C4-2B (cell line): ENCODE results near the gene ATP1A1.

Experiments
- ZFX ChIP-seq: fragments of 450-650 bp; IDR thresholded peaks from 2 replicates; pipeline ENCODE4 v1.6.1; 2017
- TF ChIP-seq, protein P1 (sequence below): fragments of 450-650 bp; conservative IDR thresholded peaks from 2 replicates; pipeline ENCODE4 v1.5.1; 2017; ENCODE audit warnings: mild to moderate bottlenecking

DNA sequence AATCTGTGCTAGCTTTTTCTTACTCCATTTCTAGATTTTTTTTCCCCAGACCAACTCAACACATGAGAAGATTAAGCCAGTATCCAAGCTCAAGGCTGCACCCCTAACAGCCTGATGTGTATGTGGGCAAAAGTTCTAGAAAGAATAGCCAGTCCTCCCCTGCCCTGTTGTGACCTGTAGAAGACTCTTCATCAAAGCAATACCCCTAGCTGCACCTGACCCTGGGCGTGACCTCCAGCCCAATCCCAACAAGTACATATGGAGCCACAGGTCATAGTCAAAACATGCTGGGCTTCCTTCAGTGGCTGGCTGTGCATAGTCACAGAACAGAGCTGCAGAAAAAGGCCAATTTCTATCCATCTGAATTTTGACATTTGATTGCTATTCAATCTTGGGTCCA, 72.5 kb downstream of the ATP1A1 start:
- TF ChIP-seq, protein P1, sequence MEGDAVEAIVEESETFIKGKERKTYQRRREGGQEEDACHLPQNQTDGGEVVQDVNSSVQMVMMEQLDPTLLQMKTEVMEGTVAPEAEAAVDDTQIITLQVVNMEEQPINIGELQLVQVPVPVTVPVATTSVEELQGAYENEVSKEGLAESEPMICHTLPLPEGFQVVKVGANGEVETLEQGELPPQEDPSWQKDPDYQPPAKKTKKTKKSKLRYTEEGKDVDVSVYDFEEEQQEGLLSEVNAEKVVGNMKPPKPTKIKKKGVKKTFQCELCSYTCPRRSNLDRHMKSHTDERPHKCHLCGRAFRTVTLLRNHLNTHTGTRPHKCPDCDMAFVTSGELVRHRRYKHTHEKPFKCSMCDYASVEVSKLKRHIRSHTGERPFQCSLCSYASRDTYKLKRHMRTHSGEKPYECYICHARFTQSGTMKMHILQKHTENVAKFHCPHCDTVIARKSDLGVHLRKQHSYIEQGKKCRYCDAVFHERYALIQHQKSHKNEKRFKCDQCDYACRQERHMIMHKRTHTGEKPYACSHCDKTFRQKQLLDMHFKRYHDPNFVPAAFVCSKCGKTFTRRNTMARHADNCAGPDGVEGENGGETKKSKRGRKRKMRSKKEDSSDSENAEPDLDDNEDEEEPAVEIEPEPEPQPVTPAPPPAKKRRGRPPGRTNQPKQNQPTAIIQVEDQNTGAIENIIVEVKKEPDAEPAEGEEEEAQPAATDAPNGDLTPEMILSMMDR = no peak
- no peak for TF ChIP-seq ZFX
